CD4-positive, alpha-beta T cell treated with Interleukin-17A for 4 hours (primary cell): ENCODE data around the gene TBC1D12.
"Not testable (repeated sequence)": the region's sequence is repeated elsewhere in the genome, so short reads cannot be mapped to it uniquely, and the experiment has no call there.

Experiments used
- DNase-seq: peaks from one replicate; pipeline ENCODE4 v3.0.0-alpha.2; 2020; ENCODE audit warnings: mixed read lengths

The TBC1D12 gene

GRCh38 chr10:94402204-94402842 lies at the start of gene TBC1D12:
TSS of gene TBC1D12 (plus strand) at chr10:94402541. CDS start at chr10:94402614, 73 bp downstream.
- DNase-seq = peak; percentile 15

DNA sequence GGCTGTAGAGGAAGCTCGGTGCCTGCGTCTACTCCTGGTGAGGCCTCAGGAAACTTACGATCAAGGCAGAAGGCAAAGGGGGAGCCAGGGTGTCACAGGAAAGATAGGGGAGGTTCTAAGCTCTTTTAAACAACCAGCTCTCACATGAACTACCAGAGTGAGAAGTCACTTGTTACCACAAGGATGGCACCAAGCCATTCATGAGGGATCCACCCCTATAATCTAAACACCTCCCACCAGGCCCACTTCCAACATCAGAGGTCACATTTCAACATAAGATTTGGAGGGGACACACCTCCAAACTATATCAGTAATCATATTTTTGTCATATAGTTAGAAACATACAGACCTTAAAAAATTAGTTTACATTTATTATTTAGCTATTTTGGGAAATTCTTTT lies 49.0 kb upstream of the TBC1D12 start:
- DNase-seq = no peak

GRCh38 chr10:94355841-94356240 lies 46.5 kb upstream of the TBC1D12 start:
- no peak for DNase-seq

GRCh38 chr10:94357193-94357592 lies 45.1 kb upstream of the TBC1D12 start:
- DNase-seq = no peak

DNA sequence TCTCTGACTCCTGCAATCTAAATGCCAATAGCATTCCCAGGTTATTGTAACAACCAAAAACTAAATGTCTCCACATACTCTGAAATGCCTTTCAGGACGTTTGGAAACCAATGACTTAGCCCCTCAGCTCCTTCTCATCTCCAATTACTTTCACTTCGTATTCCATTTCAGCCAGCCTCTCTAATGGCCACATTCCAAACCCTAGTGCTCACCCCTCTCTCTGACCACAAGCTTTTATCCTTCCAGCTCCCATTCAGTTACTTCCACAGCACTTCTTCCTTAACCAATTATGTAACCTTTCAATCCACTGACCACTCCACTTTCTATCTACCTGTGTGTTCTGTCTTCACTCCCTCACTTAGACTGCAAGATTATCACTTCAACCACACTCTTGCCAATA lies 43.9 kb upstream of the TBC1D12 start:
- no peak for DNase-seq

DNA sequence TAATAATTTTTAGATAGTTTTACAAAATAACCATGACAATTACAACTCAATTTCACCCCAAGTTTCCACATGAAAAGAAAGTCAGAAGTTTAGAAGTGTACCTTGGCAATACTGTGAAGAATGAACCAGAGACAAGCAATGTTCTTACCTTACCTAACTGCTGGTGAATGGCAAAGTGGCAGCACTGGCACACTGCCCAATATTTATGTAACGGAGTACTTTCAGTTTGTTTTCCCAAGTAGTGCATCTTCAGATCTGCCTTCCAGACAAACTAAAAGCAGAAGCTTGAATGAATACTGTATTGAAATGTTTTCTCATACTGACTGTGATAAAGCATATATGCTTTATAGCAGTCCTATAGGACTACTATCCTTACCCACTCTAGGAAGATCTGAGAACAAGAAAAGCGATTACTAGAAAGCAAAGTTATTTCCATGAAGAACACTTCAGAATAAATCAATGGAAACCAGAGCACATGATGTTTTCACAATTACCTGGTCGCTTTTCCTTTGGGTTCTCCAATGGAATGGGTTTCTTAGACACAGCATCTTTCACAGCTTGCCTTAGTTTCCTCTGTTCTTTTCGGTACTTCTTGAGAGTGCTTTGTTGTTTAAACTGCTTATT lies 41.1 kb upstream of the TBC1D12 start:
- DNase-seq = peak; percentile 5

DNA sequence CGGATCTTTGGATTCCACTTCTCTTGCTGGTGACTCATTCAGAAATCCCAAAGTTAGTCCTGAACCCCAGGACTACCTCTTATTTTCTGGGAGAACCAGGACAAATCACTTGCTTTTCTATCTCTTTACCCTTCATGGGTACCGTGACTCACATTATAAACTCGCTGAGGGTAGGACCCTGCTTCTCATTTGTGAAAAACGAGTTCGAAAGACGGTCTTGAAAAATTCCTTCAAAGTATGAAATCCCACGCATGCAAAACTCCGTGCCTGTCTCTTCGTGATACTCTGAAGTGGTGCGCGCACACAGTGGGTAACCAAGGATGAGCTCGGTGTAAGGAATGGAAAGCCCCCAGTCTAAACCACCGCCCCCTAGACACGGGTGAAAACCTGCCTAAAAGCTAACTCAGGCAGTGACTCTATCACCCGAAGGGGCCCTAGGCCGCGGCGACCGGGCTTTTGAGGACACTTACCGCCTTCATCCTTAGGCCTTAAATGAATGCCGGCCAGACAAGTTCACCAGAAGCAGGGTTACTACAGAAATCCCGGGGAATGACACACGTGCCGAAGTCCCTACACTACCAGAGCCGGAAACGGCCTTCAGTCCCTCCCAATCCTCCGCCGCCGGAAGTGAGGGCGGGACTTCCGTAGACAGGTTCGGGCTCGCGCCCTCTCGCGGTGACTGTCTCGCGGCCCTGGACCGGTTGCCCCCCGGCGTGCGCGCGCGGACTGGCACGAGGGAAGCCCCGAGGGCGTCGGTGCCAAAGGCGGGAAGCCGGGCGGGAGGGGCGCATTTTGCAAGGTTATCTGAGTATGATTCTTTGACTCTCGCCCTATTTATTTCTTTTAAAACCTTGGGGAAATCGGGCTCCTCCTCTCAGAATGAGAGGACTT lies 39.7 kb upstream of the TBC1D12 start, which contains the start of gene NOC3L:
Gene NOC3L (minus strand): TSS at position 580 of the 891 bp plus-strand sequence. CDS start 101 bp downstream, at position 479.
- DNase-seq = peak; percentile 93

GRCh38 chr10:94363251-94363565 lies 39.1 kb upstream of the TBC1D12 start:
- DNase-seq = peak; percentile 3

- DNase-seq = no peak
These were observed 37.9 kb upstream of the TBC1D12 start for GRCh38 chr10:94364482-94364881.

GRCh38 chr10:94366382-94366781 lies 36.0 kb upstream of the TBC1D12 start:
- DNase-seq = no peak

DNA sequence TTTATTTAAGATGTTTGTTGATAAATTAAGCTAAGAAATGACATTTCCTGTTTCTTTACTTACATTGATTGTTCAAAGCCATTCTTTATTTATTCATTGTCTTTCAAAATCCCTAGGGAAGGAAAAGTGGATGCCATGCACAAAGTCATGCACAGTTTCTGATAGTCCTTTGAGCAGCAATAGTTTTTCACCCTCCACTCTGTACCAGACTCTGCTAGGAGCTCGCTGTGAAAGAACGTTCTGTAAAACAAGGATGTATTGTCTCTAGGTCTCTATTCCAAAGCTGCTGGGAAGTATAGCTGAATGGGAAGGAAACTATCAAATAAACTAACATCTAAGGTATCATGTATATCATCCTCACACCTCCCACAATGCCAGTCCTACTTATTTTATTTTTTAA lies 31.8 kb upstream of the TBC1D12 start:
- DNase-seq = no peak

DNA sequence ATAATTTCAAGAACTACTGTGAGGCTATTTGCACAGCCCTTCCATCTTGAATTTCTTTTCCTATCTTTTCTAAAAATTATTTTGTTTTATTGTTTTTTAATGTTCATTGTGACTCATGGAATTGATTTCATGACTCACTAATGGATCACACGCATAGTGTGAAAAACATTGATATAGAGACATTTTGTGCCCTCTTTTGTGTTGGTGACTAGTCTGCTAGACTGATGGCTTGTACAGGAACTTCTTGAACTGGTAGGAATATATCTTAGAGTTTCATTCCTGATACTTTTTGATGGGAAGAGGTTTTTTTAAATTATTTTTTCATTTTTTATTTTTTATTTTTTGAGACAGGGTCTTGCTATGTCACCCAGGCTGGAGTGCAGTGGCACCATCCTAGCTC lies 27.0 kb upstream of the TBC1D12 start:
- DNase-seq = no peak

GRCh38 chr10:94376865-94377264 lies 25.5 kb upstream of the TBC1D12 start:
- no peak for DNase-seq

DNA sequence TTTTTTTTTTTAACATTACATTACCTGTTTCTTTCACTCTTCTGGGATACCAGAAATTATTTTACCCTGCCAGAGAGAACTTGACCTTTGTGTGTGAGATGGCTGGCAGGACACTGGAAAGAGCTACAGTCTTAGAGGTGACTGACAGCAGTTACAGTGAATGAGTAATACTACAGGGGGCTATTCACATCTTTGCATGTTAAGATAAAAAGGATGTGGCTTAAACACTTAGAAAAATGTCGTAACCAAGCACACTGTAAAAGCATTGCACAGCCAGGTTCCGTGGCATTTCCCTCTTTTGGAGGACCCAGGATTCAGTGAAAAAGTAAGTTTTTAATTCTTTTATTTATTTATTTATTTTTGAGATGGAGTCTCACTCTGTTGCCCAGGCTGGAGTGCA lies 18.8 kb upstream of the TBC1D12 start:
- DNase-seq = no peak

- DNase-seq = not testable (repeated sequence)
These were observed 16.6 kb upstream of the TBC1D12 start for GRCh38 chr10:94385733-94386132.

DNA sequence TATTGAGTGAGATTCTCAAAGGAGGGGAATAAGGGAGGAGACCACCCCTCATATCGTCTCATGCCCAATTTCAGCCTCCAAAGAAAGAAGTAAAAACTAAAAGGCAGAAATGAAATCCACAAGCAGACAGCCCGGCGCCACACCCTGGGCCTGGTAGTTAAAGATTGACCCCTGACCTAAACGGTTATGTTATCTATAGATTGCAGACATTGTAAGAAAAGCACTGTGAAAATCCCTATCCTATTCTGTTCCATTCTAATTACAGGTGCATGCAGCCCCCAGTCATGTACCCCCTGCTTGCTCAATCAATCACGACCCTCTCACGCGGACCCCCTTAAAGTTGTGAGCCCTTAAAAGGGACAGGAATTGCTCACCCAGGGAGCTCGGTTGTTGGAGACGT lies 10.2 kb upstream of the TBC1D12 start:
- not testable (repeated sequence) for DNase-seq

GRCh38 chr10:94397549-94398370 lies 4.6 kb upstream of the TBC1D12 start:
- no peak for DNase-seq

DNA sequence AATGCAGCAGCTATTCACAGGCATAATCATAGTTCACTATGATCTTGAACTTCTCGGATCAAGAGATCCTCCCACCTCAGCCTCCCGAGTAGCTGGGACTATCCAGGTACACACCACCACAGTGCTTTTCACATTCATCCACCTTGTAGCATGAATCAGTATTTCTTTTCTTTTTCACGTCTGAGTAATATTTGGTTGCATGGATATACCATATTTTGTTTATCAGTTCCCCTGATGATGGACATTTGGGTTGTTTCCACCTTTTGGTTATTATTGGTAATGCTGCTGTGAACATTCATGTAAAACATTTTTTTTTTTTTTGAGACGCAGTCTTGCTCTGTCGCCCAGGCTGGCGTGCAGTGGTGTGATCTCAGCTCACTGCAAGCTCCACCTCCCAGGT lies 3.6 kb upstream of the TBC1D12 start:
- no peak for DNase-seq

DNA sequence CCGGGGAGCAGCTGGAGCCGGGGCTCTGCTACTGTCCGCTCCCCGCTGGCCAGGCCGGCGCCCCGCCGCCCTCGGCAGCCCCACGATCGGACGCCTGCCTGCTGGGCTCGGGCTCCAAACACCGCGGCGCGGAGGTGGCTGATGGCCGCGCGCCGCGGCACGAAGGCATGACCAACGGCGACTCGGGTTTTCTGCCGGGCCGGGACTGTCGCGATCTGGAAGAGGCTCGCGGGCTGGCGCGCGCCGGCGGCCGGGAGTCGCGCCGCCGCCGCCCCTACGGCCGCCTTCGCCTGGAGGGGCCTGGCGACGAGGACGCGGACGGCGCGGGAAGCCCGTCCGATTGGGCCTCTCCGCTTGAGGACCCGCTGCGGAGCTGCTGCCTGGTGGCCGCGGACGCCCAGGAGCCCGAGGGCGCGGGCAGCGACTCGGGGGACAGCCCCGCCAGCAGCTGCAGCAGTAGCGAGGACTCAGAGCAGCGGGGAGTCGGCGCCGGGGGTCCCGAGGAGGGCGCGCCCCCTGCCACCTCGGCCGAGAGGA lies 570 bp downstream of the TBC1D12 start:
- no peak for DNase-seq

GRCh38 chr10:94403380-94404213 lies 1.3 kb downstream of the TBC1D12 start:
- DNase-seq = peak; percentile 17

- no peak for DNase-seq
These were observed 3.1 kb downstream of the TBC1D12 start for GRCh38 chr10:94405406-94405805.

- no peak for DNase-seq
These were observed 5.3 kb downstream of the TBC1D12 start for GRCh38 chr10:94407668-94408067.
